Measurements from ENCODE around the gene CCT7. TPM values are rescaled to one million over a fixed set of nuclear protein-coding genes. Genes with fewer than 3 reads are reported as not detected.
"Not testable (repeated sequence)": the region's sequence is repeated elsewhere in the genome, so short reads cannot be mapped to it uniquely, and the experiment has no call there.

Gene CCT7
- total RNA-seq, 1 donor: 196 TPM

GRCh38 chr2:73262108-73262651 is 28.1 kb downstream of the CCT7 start:
- DNase-seq (ENCODE audit: low read depth): no peak
- no peak overlapping the region for H3K4me3 ChIP-seq (ENCODE audit: low read depth, low read length)
- no peak for TF ChIP-seq CTCF (IDR thresholded peaks at IDR 0.05; ENCODE audit: insufficient read depth, low read length)

- DNase-seq (ENCODE audit: low read depth); H3K4me3 ChIP-seq (ENCODE audit: low read depth, low read length): not testable (repeated sequence)
Measured at GRCh38 chr2:73262691-73263429, 28.8 kb downstream of the CCT7 start.

GRCh38 chr2:73263540-73264331 is 29.6 kb downstream of the CCT7 start:
- no peak for DNase-seq (ENCODE audit: low read depth)
- H3K4me3 ChIP-seq (ENCODE audit: low read depth, low read length): no peak overlapping the region
- no peak for TF ChIP-seq CTCF (IDR thresholded peaks at IDR 0.05; ENCODE audit: insufficient read depth, low read length)

GRCh38 chr2:73264332-73264606 is 30.2 kb downstream of the CCT7 start:
- no peak for TF ChIP-seq CTCF (IDR thresholded peaks at IDR 0.05; ENCODE audit: insufficient read depth, low read length)
- no peak for DNase-seq (ENCODE audit: low read depth)
- H3K4me3 ChIP-seq (ENCODE audit: low read depth, low read length): no peak overlapping the region

- TF ChIP-seq CTCF (IDR thresholded peaks at IDR 0.05; ENCODE audit: insufficient read depth, low read length): no peak
- no peak overlapping the region for H3K4me3 ChIP-seq (ENCODE audit: low read depth, low read length)
- no peak for DNase-seq (ENCODE audit: low read depth)
Measured at GRCh38 chr2:73264783-73265182, 30.7 kb downstream of the CCT7 start.

- H3K4me3 ChIP-seq (ENCODE audit: low read depth, low read length): no peak overlapping the region
- TF ChIP-seq CTCF (IDR thresholded peaks at IDR 0.05; ENCODE audit: insufficient read depth, low read length): no peak
- no peak for DNase-seq (ENCODE audit: low read depth)
Measured at GRCh38 chr2:73265298-73266060, 31.4 kb downstream of the CCT7 start.

All from fibroblast of the aortic adventitia (primary cell).